Measurements from ENCODE around the gene AHSA1.

Gene AHSA1

DNA sequence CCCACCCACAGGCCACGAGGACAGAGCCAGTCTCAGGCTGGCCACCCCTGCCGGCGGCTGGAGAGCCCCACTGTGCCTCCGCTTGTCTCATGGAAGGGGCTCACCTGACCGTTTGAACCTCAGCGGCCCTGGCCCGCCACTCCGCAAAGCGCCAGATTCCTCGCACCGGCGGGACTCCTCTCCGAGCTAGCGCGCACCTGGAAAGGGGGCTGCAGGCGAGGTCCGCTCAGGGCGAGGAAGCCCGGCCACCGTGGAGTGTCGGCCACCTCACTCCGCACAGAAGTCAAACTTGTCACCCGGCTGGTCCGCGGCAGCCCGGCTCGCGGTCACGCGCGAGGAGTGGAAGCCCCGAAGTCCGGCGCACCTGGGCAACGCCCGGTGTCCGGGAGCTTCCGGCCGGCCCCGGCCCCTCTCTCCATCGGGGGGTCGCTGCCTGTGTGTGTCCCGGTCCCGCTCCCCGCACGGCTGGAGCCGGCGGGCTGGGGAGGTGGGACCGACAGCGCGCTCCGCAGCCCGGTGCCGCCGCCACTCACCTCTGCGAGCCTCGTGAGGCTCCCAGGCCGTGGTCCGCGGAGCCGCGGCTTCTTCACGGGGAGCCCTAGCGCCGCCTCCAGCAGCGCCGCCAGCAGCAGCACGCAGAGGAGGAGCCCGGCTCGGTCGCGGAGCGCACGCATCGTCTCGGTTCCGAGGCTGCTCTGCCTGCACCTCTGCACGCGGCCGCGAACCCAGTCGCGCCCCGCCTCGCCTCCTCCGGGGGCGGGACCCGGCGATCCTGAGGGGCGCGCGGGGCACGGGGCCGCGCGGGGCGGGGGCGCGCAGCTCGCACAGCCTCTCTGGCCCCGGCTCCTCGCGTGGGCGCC is 40.5 kb downstream of the AHSA1 start, which contains the start of gene ISM2:
Gene ISM2, minus strand, starts transcription at position 697 of the 860 bp plus-strand sequence. Its CDS starts 23 bp downstream, at position 674.
- TF ChIP-seq, protein P1, sequence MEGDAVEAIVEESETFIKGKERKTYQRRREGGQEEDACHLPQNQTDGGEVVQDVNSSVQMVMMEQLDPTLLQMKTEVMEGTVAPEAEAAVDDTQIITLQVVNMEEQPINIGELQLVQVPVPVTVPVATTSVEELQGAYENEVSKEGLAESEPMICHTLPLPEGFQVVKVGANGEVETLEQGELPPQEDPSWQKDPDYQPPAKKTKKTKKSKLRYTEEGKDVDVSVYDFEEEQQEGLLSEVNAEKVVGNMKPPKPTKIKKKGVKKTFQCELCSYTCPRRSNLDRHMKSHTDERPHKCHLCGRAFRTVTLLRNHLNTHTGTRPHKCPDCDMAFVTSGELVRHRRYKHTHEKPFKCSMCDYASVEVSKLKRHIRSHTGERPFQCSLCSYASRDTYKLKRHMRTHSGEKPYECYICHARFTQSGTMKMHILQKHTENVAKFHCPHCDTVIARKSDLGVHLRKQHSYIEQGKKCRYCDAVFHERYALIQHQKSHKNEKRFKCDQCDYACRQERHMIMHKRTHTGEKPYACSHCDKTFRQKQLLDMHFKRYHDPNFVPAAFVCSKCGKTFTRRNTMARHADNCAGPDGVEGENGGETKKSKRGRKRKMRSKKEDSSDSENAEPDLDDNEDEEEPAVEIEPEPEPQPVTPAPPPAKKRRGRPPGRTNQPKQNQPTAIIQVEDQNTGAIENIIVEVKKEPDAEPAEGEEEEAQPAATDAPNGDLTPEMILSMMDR (conservative IDR thresholded peaks at IDR 0.05; ENCODE audit: low read length): no peak
- H3K4me3 ChIP-seq (ENCODE audit: low read length): peak within 1 kb of the TSS; percentile 37
- peak; percentile 20 for DNase-seq (ENCODE audit: low read depth)

DNA sequence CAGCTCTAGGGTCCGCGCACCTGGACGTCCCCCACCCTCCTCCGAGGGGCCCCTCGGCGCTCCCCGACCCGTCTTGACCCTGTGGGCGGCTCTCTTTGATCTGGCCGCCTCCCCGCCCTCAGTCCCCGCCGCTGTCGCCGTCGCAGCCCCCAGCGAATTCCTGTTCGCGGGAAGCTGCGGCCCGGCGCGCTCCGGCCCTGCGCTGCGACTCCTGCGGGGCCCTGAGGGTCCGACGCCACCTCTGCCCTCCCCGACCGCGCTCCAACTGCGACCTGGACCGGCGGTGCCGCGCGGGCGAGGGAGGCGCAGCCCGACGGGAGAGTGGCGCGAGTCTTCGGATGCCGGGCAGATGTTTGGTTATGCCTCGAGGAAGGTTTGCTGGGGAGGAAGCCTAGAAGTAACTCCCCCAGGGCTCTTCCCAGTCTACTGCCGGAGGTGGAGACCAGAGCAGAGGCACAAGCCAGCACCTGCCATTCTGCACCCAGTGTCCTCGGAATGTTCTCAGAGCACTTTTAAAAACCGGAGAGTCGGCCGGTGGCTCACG is 41.2 kb downstream of the AHSA1 start:
- DNase-seq (ENCODE audit: low read depth): no peak
- peak overlapping the region; percentile 20; the same call in 1 of the 2 replicates for H3K4me3 ChIP-seq (ENCODE audit: low read length)
- TF ChIP-seq, protein P1 (conservative IDR thresholded peaks at IDR 0.05; ENCODE audit: low read length): no peak

DNA sequence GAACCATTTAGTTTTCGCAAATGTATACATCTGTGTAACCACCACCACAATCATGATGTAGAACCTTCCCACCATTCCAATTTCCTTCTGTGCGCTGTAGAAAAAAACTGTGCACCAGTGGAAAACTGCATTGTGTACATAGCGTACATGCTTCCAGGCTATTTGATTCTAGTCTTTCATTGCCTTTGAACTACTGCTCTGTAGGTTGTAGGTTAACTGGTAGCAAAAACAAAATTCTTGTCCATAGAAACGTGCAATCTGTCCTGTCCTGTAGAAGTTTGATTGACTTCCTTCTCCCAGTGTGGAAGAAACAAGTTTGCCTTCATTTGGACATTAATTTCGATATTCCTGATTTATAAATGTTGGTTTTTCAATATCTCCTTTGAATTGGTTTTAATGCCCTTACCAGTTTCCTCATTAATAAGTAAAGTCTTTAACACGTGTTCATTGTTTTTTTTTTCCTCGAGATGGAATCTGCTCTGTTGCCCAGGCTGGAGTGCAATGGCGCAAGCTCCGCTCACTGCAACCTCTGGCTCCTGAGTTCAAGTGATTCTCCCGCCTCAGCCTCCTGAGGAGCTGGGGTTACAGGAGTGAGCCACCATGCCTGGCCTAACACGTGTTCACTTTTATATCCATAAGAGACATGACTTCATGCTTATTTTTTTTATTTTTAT is 44.4 kb downstream of the AHSA1 start:
- no peak overlapping the region for H3K4me3 ChIP-seq (ENCODE audit: low read length)
- no peak for DNase-seq (ENCODE audit: low read depth)
- TF ChIP-seq, protein P1 (conservative IDR thresholded peaks at IDR 0.05; ENCODE audit: low read length): no peak

DNA sequence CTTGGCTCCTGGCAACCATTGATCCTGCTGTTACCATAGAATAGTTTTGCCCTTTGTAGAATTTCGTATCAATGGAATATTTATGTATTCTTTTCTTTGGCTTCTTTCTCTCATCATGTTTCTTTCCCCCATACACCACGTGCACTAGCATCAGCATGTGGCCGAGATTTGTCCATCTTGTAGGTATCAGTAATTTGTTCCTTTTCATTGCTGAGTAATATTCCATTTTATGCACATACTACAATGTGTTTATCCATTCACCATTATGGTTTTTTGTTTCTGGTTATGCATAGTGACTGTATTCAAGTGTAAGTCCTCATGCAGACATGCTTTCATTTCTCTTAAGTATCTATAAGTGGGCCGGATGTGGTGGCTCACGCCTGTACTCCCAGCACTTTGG is 45.2 kb downstream of the AHSA1 start:
- no peak for DNase-seq (ENCODE audit: low read depth)
- TF ChIP-seq, protein P1 (conservative IDR thresholded peaks at IDR 0.05; ENCODE audit: low read length): no peak
- H3K4me3 ChIP-seq (ENCODE audit: low read length): no peak overlapping the region

DNA sequence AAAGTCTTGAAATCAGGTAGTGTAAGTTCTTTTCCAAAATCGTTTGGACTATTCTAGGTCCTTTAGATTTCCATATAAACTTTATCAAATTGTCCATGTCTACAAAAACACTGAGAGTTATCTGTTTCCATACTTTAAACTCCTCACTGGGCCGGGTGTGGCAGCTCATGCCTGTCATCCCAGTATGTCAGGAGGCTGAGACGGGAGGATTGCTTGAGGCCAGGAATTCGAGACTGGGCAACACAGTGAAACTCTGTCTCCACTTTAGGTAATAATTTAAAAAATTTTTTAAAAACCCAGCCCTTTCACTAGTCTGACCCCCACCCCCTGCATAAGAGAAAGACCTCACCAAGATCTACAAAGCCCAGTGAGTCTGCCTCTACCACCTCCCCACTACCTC is 47.1 kb downstream of the AHSA1 start:
- TF ChIP-seq, protein P1 (conservative IDR thresholded peaks at IDR 0.05; ENCODE audit: low read length): no peak
- no peak for DNase-seq (ENCODE audit: low read depth)
- H3K4me3 ChIP-seq (ENCODE audit: low read length): no peak overlapping the region

DNA sequence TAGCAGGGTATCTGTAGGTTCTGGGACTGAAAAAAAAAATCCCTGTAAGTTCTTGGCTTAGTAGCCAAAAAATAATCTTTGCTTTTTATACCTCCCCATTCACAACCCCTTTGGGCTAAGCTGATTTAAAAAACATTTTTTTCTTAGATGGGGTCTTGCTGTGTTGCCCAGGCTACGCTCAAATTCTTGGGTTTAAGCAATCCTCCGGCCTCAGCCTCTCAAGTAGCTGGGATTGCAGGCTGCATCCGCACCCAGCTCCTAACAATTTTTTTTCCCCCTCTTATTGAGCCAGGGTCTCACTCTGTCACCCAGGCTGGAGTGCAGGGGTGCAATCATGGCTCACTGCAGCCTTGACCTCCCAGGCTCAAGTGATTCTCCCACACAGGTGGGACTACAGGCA is 49.9 kb downstream of the AHSA1 start:
- DNase-seq (ENCODE audit: low read depth): no peak
- TF ChIP-seq, protein P1 (conservative IDR thresholded peaks at IDR 0.05; ENCODE audit: low read length): no peak
- H3K4me3 ChIP-seq (ENCODE audit: low read length): no peak overlapping the region
